Gastrocnemius medialis (tissue), 4 donors: ENCODE results near the gene SASH1.

Experiments
- POLR2A ChIP-seq, 2 donors: fragments of 450-650 bp; IDR thresholded peaks; one replicate each; pipeline ENCODE4 v1.6.1; 2017; ENCODE audit warnings: antibody characterized with exemption in 2 of 2, mild to moderate bottlenecking in 2 of 2, moderate library complexity in 2 of 2
- TF ChIP-seq, protein P1 (sequence below), 5 experiments: fragments of 450-650 bp in 3 of 5; fragments of 200-600 bp in 2 of 5; sonication (generic) in 2 of 5; IDR thresholded peaks in 4 of 5; conservative IDR thresholded peaks in 1 of 5; 1 replicate in 4 of 5; 2 replicates in 1 of 5; pipeline ENCODE4 v1.5.1; 2016 to 2019; ENCODE audit warnings: antibody characterized with exemption in 5 of 5, mild to moderate bottlenecking in 3 of 5, moderate library complexity in 3 of 5

DNA sequence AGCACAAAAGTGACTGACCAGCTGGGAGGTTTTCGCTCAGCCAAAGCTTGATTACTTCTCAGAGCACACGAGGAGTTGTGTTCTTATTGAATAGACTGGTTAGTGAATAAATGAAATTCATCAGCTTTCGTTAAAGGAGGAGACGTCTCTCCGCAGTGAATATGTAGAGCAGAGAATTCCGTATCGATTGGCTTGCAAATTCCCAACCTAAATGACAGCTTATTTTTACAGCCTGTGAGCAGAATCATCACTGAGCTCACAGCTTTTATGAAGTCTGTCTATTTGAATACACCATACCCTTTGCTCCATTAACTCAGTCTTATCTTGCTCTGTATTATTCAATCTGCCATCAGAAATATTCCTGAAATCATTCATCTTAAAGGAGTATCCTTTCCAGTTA is 192.7 kb downstream of the SASH1 start:
- TF ChIP-seq, protein P1, sequence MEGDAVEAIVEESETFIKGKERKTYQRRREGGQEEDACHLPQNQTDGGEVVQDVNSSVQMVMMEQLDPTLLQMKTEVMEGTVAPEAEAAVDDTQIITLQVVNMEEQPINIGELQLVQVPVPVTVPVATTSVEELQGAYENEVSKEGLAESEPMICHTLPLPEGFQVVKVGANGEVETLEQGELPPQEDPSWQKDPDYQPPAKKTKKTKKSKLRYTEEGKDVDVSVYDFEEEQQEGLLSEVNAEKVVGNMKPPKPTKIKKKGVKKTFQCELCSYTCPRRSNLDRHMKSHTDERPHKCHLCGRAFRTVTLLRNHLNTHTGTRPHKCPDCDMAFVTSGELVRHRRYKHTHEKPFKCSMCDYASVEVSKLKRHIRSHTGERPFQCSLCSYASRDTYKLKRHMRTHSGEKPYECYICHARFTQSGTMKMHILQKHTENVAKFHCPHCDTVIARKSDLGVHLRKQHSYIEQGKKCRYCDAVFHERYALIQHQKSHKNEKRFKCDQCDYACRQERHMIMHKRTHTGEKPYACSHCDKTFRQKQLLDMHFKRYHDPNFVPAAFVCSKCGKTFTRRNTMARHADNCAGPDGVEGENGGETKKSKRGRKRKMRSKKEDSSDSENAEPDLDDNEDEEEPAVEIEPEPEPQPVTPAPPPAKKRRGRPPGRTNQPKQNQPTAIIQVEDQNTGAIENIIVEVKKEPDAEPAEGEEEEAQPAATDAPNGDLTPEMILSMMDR (IDR thresholded peaks at IDR 0.05 in 4 of 5, conservative IDR thresholded peaks at IDR 0.05 in 1 of 5): no peak
- no peak for TF ChIP-seq POLR2A (IDR thresholded peaks at IDR 0.05)
